Right forelimb (tissue), 1 donor: ENCODE results near the gene RAX.
"Not testable (repeated sequence)": the region's sequence is repeated elsewhere in the genome, so short reads cannot be mapped to it uniquely, and the experiment has no call there.

Experiments used
- DNase-seq: peaks from one replicate; pipeline ENCODE4 v3.0.0-alpha.2; 2018

RAX gene

GRCh38 chr18:59272221-59272888 lies 899 bp downstream of the RAX start:
- no peak for DNase-seq

GRCh38 chr18:59271606-59272220 lies 1.5 kb downstream of the RAX start:
- DNase-seq: no peak

GRCh38 chr18:59270689-59271257 lies 2.5 kb downstream of the RAX start:
- DNase-seq: no peak

GRCh38 chr18:59269563-59270119 lies 3.6 kb downstream of the RAX start:
- DNase-seq: no peak

- peak; percentile 70 for DNase-seq
Observed at GRCh38 chr18:59268721-59269562, 4.3 kb downstream of the RAX start.

GRCh38 chr18:59268127-59268720 lies 5.0 kb downstream of the RAX start:
- DNase-seq: no peak

GRCh38 chr18:59267503-59268126 lies 5.6 kb downstream of the RAX start:
- peak; percentile 45 for DNase-seq

- DNase-seq: no peak
Observed at GRCh38 chr18:59266886-59267502, 6.3 kb downstream of the RAX start.

GRCh38 chr18:59266459-59266858 lies 6.8 kb downstream of the RAX start:
- no peak for DNase-seq

- no peak for DNase-seq
Observed at GRCh38 chr18:59265974-59266369, 7.3 kb downstream of the RAX start.

GRCh38 chr18:59265246-59265973 lies 7.8 kb downstream of the RAX start:
- DNase-seq: peak; percentile 54

- DNase-seq: no peak
Observed at GRCh38 chr18:59264651-59265245, 8.5 kb downstream of the RAX start.

- no peak for DNase-seq
Observed at GRCh38 chr18:59264121-59264571, 9.1 kb downstream of the RAX start.

- DNase-seq: no peak
Observed at GRCh38 chr18:59263661-59264060, 9.6 kb downstream of the RAX start.

- DNase-seq: not testable (repeated sequence)
Observed at GRCh38 chr18:59262243-59262642, 11.0 kb downstream of the RAX start.

GRCh38 chr18:59261842-59262241 lies 11.4 kb downstream of the RAX start:
- DNase-seq: not testable (repeated sequence)

GRCh38 chr18:59255491-59255890 lies 17.8 kb downstream of the RAX start:
- DNase-seq: not testable (repeated sequence)

- DNase-seq: peak; percentile 75
Observed at GRCh38 chr18:59249199-59249774, 24.0 kb downstream of the RAX start.

- no peak for DNase-seq
Observed at GRCh38 chr18:59246796-59247195, 26.5 kb downstream of the RAX start.

GRCh38 chr18:59242906-59243305 lies 30.3 kb downstream of the RAX start:
- no peak for DNase-seq
